ENCODE results near the gene SCGB2B2. TPM values are rescaled to one million over a fixed set of nuclear protein-coding genes. Genes with fewer than 3 reads are reported as not detected.
"Not testable (repeated sequence)": the region's sequence is repeated elsewhere in the genome, so short reads cannot be mapped to it uniquely, and the experiment has no call there.

Gene SCGB2B2
- total RNA-seq, 1 experiment from 2014 or later = not detected

DNA sequence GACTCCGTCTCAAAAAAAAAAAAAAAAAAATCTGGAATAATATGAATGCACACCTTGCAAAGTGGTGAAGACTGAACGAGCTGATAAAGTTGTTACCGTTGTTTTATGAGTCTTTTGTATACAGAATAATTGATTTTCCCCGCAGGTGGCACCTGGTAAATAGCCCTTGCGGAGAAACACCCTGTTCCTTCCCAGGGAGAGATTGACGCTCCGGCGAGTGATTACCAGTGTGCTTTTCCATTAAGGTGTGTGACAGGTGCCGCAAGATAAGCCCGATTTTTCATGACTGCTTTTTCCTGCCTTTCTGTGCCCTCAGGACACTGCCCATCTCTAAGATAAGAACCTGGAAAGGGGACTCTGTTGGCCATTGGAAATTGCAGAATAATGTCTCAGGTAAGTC, 1.5 kb upstream of the SCGB2B2 start:
- Histone ChIP-seq H3K27me3 (no peaks in the 10 kb centered on the region), H3K4me1 (peaks cover 4% of the 10 kb centered on the region; the same call in 1 of the 2 replicates), H3K9me3 (replicated peaks) (peaks cover 12% of the 10 kb centered on the region), H3K36me3 (peaks cover 47% of the 10 kb centered on the region), H3K27ac (no peak overlapping the region), H3K4me3 (peak overlapping the region; percentile 96)
- no peak for DNase-seq

DNA sequence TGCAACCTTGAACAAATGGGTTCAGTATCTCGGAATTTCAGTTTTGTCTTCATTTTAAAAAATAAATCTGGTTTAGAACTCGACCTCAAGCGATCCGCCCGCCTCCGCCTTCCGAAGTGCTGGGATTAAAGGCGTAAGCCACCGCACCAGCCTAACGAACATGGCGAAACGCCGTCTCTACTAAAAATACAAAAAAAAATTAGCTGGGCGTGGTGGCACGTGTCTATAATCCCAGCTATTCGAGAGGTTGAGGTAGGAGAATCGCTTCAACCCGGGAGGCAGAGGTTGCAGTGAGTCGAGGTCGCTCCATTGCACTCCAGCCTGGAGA, 1.1 kb upstream of the SCGB2B2 start:
- Histone ChIP-seq H3K9me3 (replicated peaks) (peaks cover 10% of the 10 kb centered on the region), H3K36me3 (peaks cover 43% of the 10 kb centered on the region), H3K4me1 (peaks cover 4% of the 10 kb centered on the region; the same call in 1 of the 2 replicates), H3K27ac (peak overlapping the region; percentile 98), H3K27me3 (no peaks in the 10 kb centered on the region), H3K4me3 (peak overlapping the region; percentile 96)
- DNase-seq = no peak

GRCh38 chr19:34677386-34678084, 576 bp upstream of the SCGB2B2 start, which contains the start of gene ZNF302:
TSS of gene ZNF302 (plus strand) at chr19:34677678. CDS start at chr19:34678805, 1,127 bp downstream.
- H3K4me3 ChIP-seq = peak within 1 kb of the TSS; percentile 96
- H3K36me3 ChIP-seq = peaks cover 38% of the 10 kb centered on the region
- DNase-seq = peak; percentile 98
- H3K27me3 ChIP-seq = no peaks in the 10 kb centered on the region
- peak within 1 kb of the TSS; percentile 98 for H3K27ac ChIP-seq
- peaks cover 8% of the 10 kb centered on the region for H3K9me3 ChIP-seq (replicated peaks)
- peaks cover 4% of the 10 kb centered on the region; the same call in 1 of the 2 replicates for H3K4me1 ChIP-seq

GRCh38 chr19:34675919-34676318, 1.0 kb downstream of the SCGB2B2 start:
- no peaks in the 10 kb centered on the region for H3K27me3 ChIP-seq
- peaks cover 22% of the 10 kb centered on the region for H3K36me3 ChIP-seq
- peaks cover 4% of the 10 kb centered on the region; the same call in 1 of the 2 replicates for H3K4me1 ChIP-seq
- no peak overlapping the region for H3K4me3 ChIP-seq
- H3K27ac ChIP-seq = no peak overlapping the region
- H3K9me3 ChIP-seq (replicated peaks) = peaks cover 8% of the 10 kb centered on the region
- DNase-seq = no peak

DNA sequence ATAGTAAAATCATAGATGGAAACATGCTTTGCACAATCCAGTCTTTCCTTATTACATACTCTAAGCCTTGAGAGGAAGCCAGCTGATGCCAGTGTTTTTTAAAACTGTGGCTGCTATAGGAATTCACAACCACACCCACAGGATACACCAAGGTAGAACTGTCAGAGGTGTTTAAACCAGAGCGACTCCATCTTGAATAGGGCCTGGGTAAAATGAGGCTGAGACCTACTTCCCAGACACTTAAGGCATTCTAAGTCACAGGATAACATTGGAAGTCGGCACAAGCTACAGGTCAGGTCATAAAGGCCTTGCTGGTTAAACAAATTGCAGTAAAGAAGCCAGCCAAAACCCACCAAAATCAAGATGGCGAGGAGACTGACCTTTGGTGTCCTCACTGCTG, 1.7 kb downstream of the SCGB2B2 start:
- H3K4me3 ChIP-seq = no peak overlapping the region
- no peak overlapping the region for H3K27ac ChIP-seq
- no peak for DNase-seq
- peaks cover 8% of the 10 kb centered on the region for H3K9me3 ChIP-seq (replicated peaks)
- H3K36me3 ChIP-seq = peaks cover 15% of the 10 kb centered on the region
- peaks cover 4% of the 10 kb centered on the region; the same call in 1 of the 2 replicates for H3K4me1 ChIP-seq
- no peaks in the 10 kb centered on the region for H3K27me3 ChIP-seq

DNA sequence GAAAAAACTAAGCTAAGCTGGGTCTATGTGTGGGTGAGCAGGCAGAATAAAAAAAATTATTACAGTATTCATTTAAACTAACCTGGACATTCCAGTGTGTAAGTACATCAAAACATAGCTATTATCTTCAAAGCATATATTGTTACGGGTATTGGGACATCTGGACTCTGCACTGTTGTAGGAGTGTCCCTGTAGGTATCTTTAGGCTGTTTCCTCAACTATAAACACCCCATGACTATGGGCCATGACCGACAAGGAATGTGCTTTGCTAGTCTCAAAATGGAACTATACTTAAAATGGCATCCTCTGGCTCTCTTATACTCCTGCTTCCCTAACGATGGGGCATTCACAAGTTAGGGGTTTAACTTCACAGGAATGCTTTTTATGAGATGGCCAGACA, 3.4 kb downstream of the SCGB2B2 start:
- no peak overlapping the region for H3K27ac ChIP-seq
- H3K4me3 ChIP-seq = no peak overlapping the region
- peaks cover 1% of the 10 kb centered on the region for H3K36me3 ChIP-seq
- no peaks in the 10 kb centered on the region for H3K27me3 ChIP-seq
- no peak for DNase-seq
- H3K4me1 ChIP-seq = peaks cover 4% of the 10 kb centered on the region; the same call in 1 of the 2 replicates
- 0 out of 2 replicates have a peak, but pooled peaks cover under 1% of the 10 kb centered on the region for H3K9me3 ChIP-seq (replicated peaks)

- no peaks in the 10 kb centered on the region for H3K27me3 ChIP-seq
- no peak for DNase-seq
- no peak overlapping the region for H3K27ac ChIP-seq
- no peaks in the 10 kb centered on the region for H3K36me3 ChIP-seq
- H3K4me1 ChIP-seq = peaks cover 4% of the 10 kb centered on the region; the same call in 1 of the 2 replicates
- H3K4me3 ChIP-seq = no peak overlapping the region
- no peaks in the 10 kb centered on the region for H3K9me3 ChIP-seq (replicated peaks)
These were observed 5.0 kb downstream of the SCGB2B2 start for GRCh38 chr19:34671972-34672371.

GRCh38 chr19:34669305-34669704, 7.7 kb downstream of the SCGB2B2 start:
- no peak for DNase-seq

GRCh38 chr19:34668690-34669089, 8.3 kb downstream of the SCGB2B2 start:
- peak overlapping the region; percentile 57 for H3K27ac ChIP-seq
- peak overlapping the region; percentile 60 for H3K4me3 ChIP-seq
- not testable (repeated sequence) for H3K9me3 ChIP-seq (replicated peaks); H3K36me3 ChIP-seq; H3K4me1 ChIP-seq; H3K27me3 ChIP-seq
- DNase-seq = peak in 1 of 2 experiments; percentile 50

More at GRCh38 chr19:34669305-34669704, 7.7 kb downstream of the SCGB2B2 start:
- Histone ChIP-seq H3K9me3 (replicated peaks) (no peaks in the 10 kb centered on the region), H3K4me3 (no peak overlapping the region), H3K27ac (no peak overlapping the region), H3K4me1 (no peaks in the 10 kb centered on the region), H3K36me3 (no peaks in the 10 kb centered on the region), H3K27me3 (no peaks in the 10 kb centered on the region)

GRCh38 chr19:34668077-34668689, 8.8 kb downstream of the SCGB2B2 start:
- not testable (repeated sequence) for H3K36me3 ChIP-seq; H3K4me1 ChIP-seq; H3K27me3 ChIP-seq; DNase-seq; H3K9me3 ChIP-seq (replicated peaks)
- peak overlapping the region; percentile 57 for H3K27ac ChIP-seq
- H3K4me3 ChIP-seq = peak overlapping the region; percentile 60

- peak in 1 of 2 experiments; percentile 23 for DNase-seq
- no peaks in the 10 kb centered on the region for H3K36me3 ChIP-seq
- H3K27ac ChIP-seq = peak overlapping the region; percentile 57
- peak overlapping the region; percentile 60 for H3K4me3 ChIP-seq
- no peaks in the 10 kb centered on the region for H3K4me1 ChIP-seq
- H3K27me3 ChIP-seq = no peaks in the 10 kb centered on the region
- H3K9me3 ChIP-seq (replicated peaks) = no peaks in the 10 kb centered on the region
These were observed 9.4 kb downstream of the SCGB2B2 start for GRCh38 chr19:34667349-34668076.

GRCh38 chr19:34666958-34667265, 10.0 kb downstream of the SCGB2B2 start:
- H3K9me3 ChIP-seq (replicated peaks) = no peaks in the 10 kb centered on the region
- no peak for DNase-seq
- H3K4me3 ChIP-seq = peak overlapping the region; percentile 60
- H3K27me3 ChIP-seq = no peaks in the 10 kb centered on the region
- no peaks in the 10 kb centered on the region for H3K4me1 ChIP-seq
- H3K27ac ChIP-seq = no peak overlapping the region
- no peaks in the 10 kb centered on the region for H3K36me3 ChIP-seq

DNA sequence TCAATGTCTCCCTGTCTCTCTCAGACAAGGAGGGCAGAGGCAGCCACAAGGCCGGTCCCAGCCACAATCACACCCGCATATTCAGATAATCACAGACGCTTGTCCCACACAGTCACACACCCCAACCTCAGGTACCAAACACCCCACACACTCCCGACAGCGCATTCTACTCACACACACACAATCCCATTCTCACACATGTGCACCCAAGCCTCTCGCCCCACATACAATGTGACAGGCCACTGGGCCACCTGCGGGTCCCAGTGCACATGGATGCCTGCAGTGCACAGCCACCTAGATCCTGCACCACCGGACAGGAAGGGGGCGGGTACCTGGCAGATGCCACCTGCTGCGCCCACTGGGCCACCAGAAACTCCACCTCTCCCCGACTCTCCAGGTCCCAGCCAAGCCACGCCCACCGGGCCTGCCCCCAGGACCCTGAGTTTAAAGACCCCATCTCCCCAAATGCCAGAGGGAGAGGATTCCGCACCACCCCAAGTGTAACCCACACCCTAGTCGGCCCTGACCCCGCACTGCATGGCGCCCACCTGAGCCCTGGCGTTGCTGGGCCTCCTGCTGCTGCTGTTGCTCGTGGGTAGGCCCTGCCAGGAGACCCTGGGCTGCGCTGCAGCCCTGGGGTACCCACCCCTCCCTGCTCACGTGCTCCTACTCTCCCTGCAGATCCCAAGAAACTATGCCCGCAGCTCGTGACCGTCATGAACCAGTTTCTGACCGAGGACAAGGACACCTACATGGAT, 10.6 kb downstream of the SCGB2B2 start:
- Histone ChIP-seq H3K4me1 (no peaks in the 10 kb centered on the region), H3K4me3 (no peak overlapping the region), H3K27ac (no peak overlapping the region), H3K36me3 (no peaks in the 10 kb centered on the region), H3K27me3 (no peaks in the 10 kb centered on the region), H3K9me3 (replicated peaks) (no peaks in the 10 kb centered on the region)
- no peak for DNase-seq

GRCh38 chr19:34665275-34665674, 11.7 kb downstream of the SCGB2B2 start:
- not testable (repeated sequence) for H3K27ac ChIP-seq; H3K27me3 ChIP-seq; H3K36me3 ChIP-seq; H3K4me3 ChIP-seq; H3K4me1 ChIP-seq; H3K9me3 ChIP-seq (replicated peaks); DNase-seq
